MM.1S (cell line): ENCODE measurements around the gene OR5B2.
"Not testable (repeated sequence)": the region's sequence is repeated elsewhere in the genome, so short reads cannot be mapped to it uniquely, and the experiment has no call there.

Experiments used
- DNase-seq: peaks from one replicate; pipeline ENCODE4 v3.0.0-alpha.2; 2015
- H2AFZ ChIP-seq: fragments of 300-600 bp; sonication (generic); 2 replicates; pipeline ENCODE4 v1.6.0; 2016; ENCODE audit warnings: antibody characterized with exemption, low read length
- H3F3A ChIP-seq: fragments of 300-600 bp; sonication (generic); 2 replicates; pipeline ENCODE4 v1.6.1; 2016; ENCODE audit warnings: mild to moderate bottlenecking, antibody characterized with exemption, low read length, moderate library complexity, mixed read lengths; ENCODE audit not compliant: insufficient read depth
- H3K27ac ChIP-seq: fragments of 300-600 bp; sonication (generic); 2 replicates; pipeline ENCODE4 v1.5.1; 2016; ENCODE audit warnings: mild to moderate bottlenecking, low read length
- H3K27me3 ChIP-seq: fragments of 300-600 bp; sonication (generic); replicated peaks from 2 replicates; pipeline ENCODE4 v1.6.0; 2016; ENCODE audit warnings: low read length; ENCODE audit not compliant: insufficient read depth
- H3K36me3 ChIP-seq: fragments of 300-600 bp; sonication (generic); replicated peaks from 2 replicates; pipeline ENCODE4 v1.6.1; 2016; ENCODE audit warnings: mild to moderate bottlenecking, low read length, mixed read lengths; ENCODE audit not compliant: insufficient read depth
- H3K4me1 ChIP-seq: fragments of 300-600 bp; sonication (generic); 2 replicates; pipeline ENCODE4 v1.6.1; 2016; ENCODE audit warnings: low read length, mixed read lengths
- H3K4me2 ChIP-seq: fragments of 300-600 bp; sonication (generic); 2 replicates; pipeline ENCODE4 v1.6.0; 2016; ENCODE audit warnings: low read depth, low read length
- H3K4me3 ChIP-seq: fragments of 300-600 bp; sonication (generic); 2 replicates; pipeline ENCODE4 v1.5.1; 2016; ENCODE audit warnings: low read length, mixed read lengths
- H3K79me2 ChIP-seq: fragments of 300-600 bp; sonication (generic); 2 replicates; pipeline ENCODE4 v1.6.1; 2016; ENCODE audit warnings: mixed run types, low read length, mixed read lengths
- H3K9ac ChIP-seq: fragments of 300-600 bp; sonication (generic); 2 replicates; pipeline ENCODE4 v1.6.1; 2016; ENCODE audit warnings: low read length, mixed read lengths
- H3K9me2 ChIP-seq: fragments of 300-600 bp; sonication (generic); replicated peaks from 2 replicates; pipeline ENCODE4 v1.6.1; 2016; ENCODE audit warnings: mild to moderate bottlenecking, low read length, mixed read lengths; ENCODE audit not compliant: insufficient read depth
- H3K9me3 ChIP-seq: fragments of 300-600 bp; sonication (generic); replicated peaks from 2 replicates; pipeline ENCODE4 v1.6.1; 2016; ENCODE audit warnings: mild to moderate bottlenecking, low read length, mixed read lengths; ENCODE audit not compliant: insufficient read depth
- H4K20me1 ChIP-seq: fragments of 300-600 bp; sonication (generic); 2 replicates; pipeline ENCODE4 v1.6.1; 2016; ENCODE audit warnings: mild to moderate bottlenecking, low read length, moderate library complexity, mixed read lengths; ENCODE audit not compliant: insufficient read depth
- CTCF ChIP-seq: fragments of 300-600 bp; sonication (generic); IDR thresholded peaks from 2 replicates; pipeline ENCODE4 v1.5.1; 2016; ENCODE audit warnings: antibody characterized with exemption, low read length, mixed read lengths
- EZH2 ChIP-seq: fragments of 300-600 bp; sonication (generic); optimal IDR thresholded peaks from 2 replicates; pipeline ENCODE3; 2017; ENCODE audit warnings: low read depth, mild to moderate bottlenecking, antibody characterized with exemption, low read length, mixed read lengths
- EZH2phosphoT487 ChIP-seq: fragments of 300-600 bp; sonication (generic); IDR thresholded peaks from 2 replicates; pipeline ENCODE4 v1.6.1; 2018; ENCODE audit warnings: antibody characterized with exemption, low read length

Gene OR5B2

DNA sequence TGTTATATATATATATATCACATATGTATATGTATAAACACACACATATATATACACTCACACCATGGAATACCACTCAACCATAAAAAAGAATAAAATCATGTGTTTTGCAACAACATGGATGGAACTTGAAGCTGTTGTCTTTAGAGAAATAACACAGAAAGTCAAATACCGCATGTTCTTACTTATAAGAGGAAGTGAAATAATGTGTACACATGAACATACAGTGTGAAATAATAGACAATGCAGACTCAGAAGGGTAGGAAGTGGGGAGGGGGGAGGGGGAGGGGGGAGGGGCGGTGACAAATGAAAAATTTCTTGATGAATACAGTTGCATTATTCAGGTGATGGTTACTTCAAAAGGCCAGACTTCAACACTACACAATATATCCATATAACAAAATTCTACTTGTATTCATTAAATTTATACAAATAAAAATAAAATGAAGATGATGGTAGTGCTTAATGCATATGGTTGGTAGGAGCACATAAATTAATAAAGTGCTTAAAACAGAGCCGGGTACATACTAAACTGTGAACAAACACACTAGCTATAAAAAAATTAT lies 5.8 kb upstream of the OR5B2 start:
- H3K4me2 ChIP-seq, result no peak overlapping the region
- H3K9me2 ChIP-seq, result no peaks in the 10 kb centered on the region
- no peak for TF ChIP-seq EZH2
- no peak for TF ChIP-seq CTCF
- no peak for TF ChIP-seq EZH2phosphoT487
- H3K79me2 ChIP-seq, result no peaks in the 10 kb centered on the region
- H3K27ac ChIP-seq, result no peak overlapping the region
- H2AFZ ChIP-seq, result no peak overlapping the region
- H3K9me3 ChIP-seq, result no peaks in the 10 kb centered on the region
- no peaks in the 10 kb centered on the region for H4K20me1 ChIP-seq
- no peaks in the 10 kb centered on the region for H3K27me3 ChIP-seq
- no peaks in the 10 kb centered on the region for H3K36me3 ChIP-seq
- H3K9ac ChIP-seq, result no peak overlapping the region
- H3K4me3 ChIP-seq, result no peak overlapping the region
- DNase-seq, result peak; percentile 14
- H3F3A ChIP-seq, result no peaks in the 10 kb centered on the region
- H3K4me1 ChIP-seq, result no peaks in the 10 kb centered on the region

GRCh38 chr11:58429273-58429672 lies 1.4 kb upstream of the OR5B2 start:
- no peaks in the 10 kb centered on the region for H4K20me1 ChIP-seq
- H3K9me3 ChIP-seq, result no peaks in the 10 kb centered on the region
- no peak overlapping the region for H3K4me3 ChIP-seq
- H3K27ac ChIP-seq, result no peak overlapping the region
- H2AFZ ChIP-seq, result no peak overlapping the region
- H3K9me2 ChIP-seq, result no peaks in the 10 kb centered on the region
- no peaks in the 10 kb centered on the region for H3K27me3 ChIP-seq
- H3K36me3 ChIP-seq, result no peaks in the 10 kb centered on the region
- H3K9ac ChIP-seq, result no peak overlapping the region
- no peak for TF ChIP-seq EZH2
- TF ChIP-seq EZH2phosphoT487, result no peak
- TF ChIP-seq CTCF, result no peak
- no peaks in the 10 kb centered on the region for H3K4me1 ChIP-seq
- no peaks in the 10 kb centered on the region for H3F3A ChIP-seq
- no peak overlapping the region for H3K4me2 ChIP-seq
- H3K79me2 ChIP-seq, result no peaks in the 10 kb centered on the region
- DNase-seq, result no peak

DNA sequence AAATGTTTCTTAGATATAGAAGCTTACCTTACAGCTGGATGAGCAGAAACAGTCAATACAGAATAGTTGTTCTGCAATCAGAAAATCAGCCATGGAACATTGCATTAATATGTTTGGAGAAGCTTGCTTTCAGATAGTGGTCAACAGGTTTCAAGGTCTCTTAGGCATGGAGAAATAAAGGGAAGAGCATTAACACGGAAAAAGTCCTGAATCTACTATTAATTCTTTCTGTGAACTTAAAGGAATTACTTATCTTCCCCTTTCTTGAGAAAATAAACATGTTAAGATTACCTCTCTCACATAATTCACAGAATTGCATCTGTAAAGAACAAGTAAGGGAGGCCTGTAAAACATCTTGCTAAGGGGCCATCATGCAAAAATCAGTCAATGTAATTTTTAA lies 21.1 kb downstream of the OR5B2 start, which contains the start of gene OR5B3:
Gene OR5B3 (minus strand): TSS at position 101 of the 400 bp plus-strand sequence. CDS start 3,465 bp downstream, outside the sequence.
- no peak for DNase-seq
- Histone ChIP-seq H3K4me2 (0 out of 2 replicates have a peak within 1 kb of the TSS, but pooled peaks have one; percentile 13), H3K4me1 (no peaks in the 10 kb centered on the region), H3K27me3 (no peaks in the 10 kb centered on the region), H2AFZ (no peak within 1 kb of the TSS), H3K4me3 (no peak within 1 kb of the TSS), H3K9me3 (no peaks in the 10 kb centered on the region), H3K27ac (no peak within 1 kb of the TSS), H3K79me2 (no peaks in the 10 kb centered on the region), H3K9ac (no peak within 1 kb of the TSS), H3F3A (no peaks in the 10 kb centered on the region), H3K9me2 (no peaks in the 10 kb centered on the region), H4K20me1 (no peaks in the 10 kb centered on the region), H3K36me3 (no peaks in the 10 kb centered on the region)
- TF ChIP-seq EZH2phosphoT487 (no peak), EZH2 (no peak), CTCF (no peak)

DNA sequence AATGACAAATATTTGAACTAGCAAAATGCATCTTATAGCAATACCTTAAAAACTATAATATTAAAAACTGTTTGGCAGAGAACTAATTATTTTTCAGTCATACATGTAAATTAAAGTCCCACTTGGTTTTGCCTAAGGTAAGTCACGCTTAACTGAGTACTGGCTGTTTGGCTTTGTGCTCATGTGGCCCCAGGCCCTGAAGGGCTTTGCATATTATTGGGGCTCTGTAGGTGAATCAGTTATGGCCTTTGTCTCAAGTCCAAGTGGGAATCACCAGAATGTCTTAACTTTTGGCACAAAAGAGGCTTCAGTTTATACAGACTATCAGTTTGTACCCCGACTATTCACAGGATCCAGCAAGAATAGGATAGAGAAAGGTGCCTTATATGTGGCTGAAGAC lies 28.3 kb downstream of the OR5B2 start:
- H2AFZ ChIP-seq, H3K27me3 ChIP-seq, DNase-seq, H3K4me2 ChIP-seq, H3K79me2 ChIP-seq, H4K20me1 ChIP-seq, H3K27ac ChIP-seq, H3K4me3 ChIP-seq, H3K9me2 ChIP-seq, H3K9ac ChIP-seq, H3K9me3 ChIP-seq, H3F3A ChIP-seq, H3K36me3 ChIP-seq, H3K4me1 ChIP-seq: not testable (repeated sequence)
